ENCODE data around the gene FILIP1L. TPM values are rescaled to one million over a fixed set of nuclear protein-coding genes. Genes with fewer than 3 reads are reported as not detected.
A peak's percentile ranks its signal among the peaks of the same experiment; 100 is the strongest.

FILIP1L gene
- total and polyA plus RNA-seq, 7 donors = 9.2 to 274 (median 78.5) TPM

DNA sequence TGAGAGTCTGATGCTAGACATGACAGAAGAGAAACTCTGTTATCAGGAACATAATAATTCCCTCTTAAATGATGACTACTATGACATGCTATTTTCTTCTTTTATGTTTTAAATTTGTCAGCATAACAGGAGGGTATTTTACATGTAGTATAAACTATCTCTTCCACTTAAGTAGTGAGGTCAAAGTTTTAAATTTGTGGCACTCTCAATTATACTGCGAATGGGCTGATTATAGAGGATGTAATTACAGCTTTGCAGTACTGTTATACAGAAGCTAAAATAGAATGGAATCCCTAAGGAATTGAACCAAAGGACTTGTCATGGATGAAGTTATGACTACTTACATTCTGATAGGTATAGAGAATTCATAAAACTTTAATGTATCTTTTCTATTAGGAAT, 262.3 kb downstream of the FILIP1L start:
- no peaks in the 10 kb centered on the region for H3K9me3 ChIP-seq
- TF ChIP-seq, protein P1, sequence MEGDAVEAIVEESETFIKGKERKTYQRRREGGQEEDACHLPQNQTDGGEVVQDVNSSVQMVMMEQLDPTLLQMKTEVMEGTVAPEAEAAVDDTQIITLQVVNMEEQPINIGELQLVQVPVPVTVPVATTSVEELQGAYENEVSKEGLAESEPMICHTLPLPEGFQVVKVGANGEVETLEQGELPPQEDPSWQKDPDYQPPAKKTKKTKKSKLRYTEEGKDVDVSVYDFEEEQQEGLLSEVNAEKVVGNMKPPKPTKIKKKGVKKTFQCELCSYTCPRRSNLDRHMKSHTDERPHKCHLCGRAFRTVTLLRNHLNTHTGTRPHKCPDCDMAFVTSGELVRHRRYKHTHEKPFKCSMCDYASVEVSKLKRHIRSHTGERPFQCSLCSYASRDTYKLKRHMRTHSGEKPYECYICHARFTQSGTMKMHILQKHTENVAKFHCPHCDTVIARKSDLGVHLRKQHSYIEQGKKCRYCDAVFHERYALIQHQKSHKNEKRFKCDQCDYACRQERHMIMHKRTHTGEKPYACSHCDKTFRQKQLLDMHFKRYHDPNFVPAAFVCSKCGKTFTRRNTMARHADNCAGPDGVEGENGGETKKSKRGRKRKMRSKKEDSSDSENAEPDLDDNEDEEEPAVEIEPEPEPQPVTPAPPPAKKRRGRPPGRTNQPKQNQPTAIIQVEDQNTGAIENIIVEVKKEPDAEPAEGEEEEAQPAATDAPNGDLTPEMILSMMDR (IDR thresholded peaks at IDR 0.05) = no peak
- no peak overlapping the region for H3K27ac ChIP-seq
- H3K36me3 ChIP-seq (ENCODE audit: insufficient read depth in 1 of 2, low read depth in 1 of 2) = peaks cover 0 to 40% of the 10 kb centered on the region in 2 donors
- peaks cover 35% of the 10 kb centered on the region for H3K4me1 ChIP-seq
- no peak overlapping the region for H3K4me3 ChIP-seq
- DNase-seq (no peak), ATAC-seq (no peak)
- intact Hi-C loops (cut with DNase I) = no loop called here
- no peaks in the 10 kb centered on the region for H3K27me3 ChIP-seq (ENCODE audit: insufficient read depth in 3 of 3, low read length in 2 of 3)
- 34 to 66% (median 49%) methylated on average over 1 of the region's 1 CpG for WGBS, 3 donors

DNA sequence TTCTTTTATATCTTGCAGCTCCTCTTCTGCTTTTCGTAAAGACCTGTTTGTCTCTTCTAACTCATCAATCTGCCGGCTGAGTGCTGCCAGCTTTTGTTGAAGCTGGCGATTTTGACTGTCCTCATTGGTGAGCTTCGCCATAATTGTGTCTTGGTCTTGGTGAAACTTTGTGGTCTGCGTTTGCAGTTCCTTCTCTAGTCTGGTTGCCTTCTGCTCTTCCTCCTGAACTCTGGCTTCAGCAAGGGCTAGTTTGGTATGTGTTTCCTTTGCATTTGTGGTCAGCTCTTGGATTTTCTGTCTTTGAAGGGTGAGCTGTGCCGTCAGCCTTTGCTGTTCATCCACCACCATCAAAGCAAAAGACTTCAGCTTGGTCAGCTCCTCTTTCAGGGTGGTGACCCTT, 263.7 kb downstream of the FILIP1L start:
- DNase-seq (no peak), ATAC-seq (no peak)
- Histone ChIP-seq H3K4me3 (no peak overlapping the region), H3K36me3 (ENCODE audit: insufficient read depth in 1 of 2, low read depth in 1 of 2) (peaks cover 0 to 35% of the 10 kb centered on the region in 2 donors), H3K27ac (no peak overlapping the region), H3K9me3 (no peaks in the 10 kb centered on the region), H3K27me3 (ENCODE audit: insufficient read depth in 3 of 3, low read length in 2 of 3) (no peaks in the 10 kb centered on the region), H3K4me1 (peaks cover 36% of the 10 kb centered on the region)
- WGBS, 3 donors = 89 to 95% (median 94%) methylated on average over 6 of the region's 6 CpGs
- intact Hi-C loops (cut with DNase I) = no loop called here
- TF ChIP-seq, protein P1 (IDR thresholded peaks at IDR 0.05) = no peak

DNA sequence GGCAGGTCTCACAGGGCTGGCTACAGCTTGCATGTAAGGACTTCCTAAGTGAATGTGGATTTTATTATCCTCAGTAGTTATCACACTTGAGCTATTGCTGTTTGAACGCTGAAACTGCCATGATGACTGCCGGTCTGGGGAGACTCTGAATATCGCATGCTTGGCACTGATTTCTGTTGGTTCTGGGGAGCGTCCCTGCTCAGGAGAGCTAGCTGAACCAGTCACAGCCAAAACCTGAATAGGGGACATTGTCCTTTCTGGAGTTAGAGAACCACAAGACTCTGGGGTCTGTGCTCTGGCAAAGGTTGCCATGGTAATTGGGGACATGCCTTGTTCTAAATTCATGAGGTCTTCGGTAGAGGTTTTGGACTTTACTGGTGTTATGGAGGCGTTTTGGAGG, 265.9 kb downstream of the FILIP1L start:
- no peak overlapping the region for H3K27ac ChIP-seq
- 85 to 89% (median 88%) methylated on average over 6 of the region's 6 CpGs for WGBS, 3 donors
- peaks cover 0 to 25% of the 10 kb centered on the region in 2 donors for H3K36me3 ChIP-seq (ENCODE audit: insufficient read depth in 1 of 2, low read depth in 1 of 2)
- no peak for DNase-seq
- TF ChIP-seq, protein P1 (IDR thresholded peaks at IDR 0.05) = no peak
- H3K4me1 ChIP-seq = peaks cover 41% of the 10 kb centered on the region
- no peak overlapping the region for H3K4me3 ChIP-seq
- no peaks in the 10 kb centered on the region for H3K27me3 ChIP-seq (ENCODE audit: insufficient read depth in 3 of 3, low read length in 2 of 3)
- no peak for ATAC-seq
- intact Hi-C loops (cut with DNase I) = no loop called here
- H3K9me3 ChIP-seq = no peaks in the 10 kb centered on the region

DNA sequence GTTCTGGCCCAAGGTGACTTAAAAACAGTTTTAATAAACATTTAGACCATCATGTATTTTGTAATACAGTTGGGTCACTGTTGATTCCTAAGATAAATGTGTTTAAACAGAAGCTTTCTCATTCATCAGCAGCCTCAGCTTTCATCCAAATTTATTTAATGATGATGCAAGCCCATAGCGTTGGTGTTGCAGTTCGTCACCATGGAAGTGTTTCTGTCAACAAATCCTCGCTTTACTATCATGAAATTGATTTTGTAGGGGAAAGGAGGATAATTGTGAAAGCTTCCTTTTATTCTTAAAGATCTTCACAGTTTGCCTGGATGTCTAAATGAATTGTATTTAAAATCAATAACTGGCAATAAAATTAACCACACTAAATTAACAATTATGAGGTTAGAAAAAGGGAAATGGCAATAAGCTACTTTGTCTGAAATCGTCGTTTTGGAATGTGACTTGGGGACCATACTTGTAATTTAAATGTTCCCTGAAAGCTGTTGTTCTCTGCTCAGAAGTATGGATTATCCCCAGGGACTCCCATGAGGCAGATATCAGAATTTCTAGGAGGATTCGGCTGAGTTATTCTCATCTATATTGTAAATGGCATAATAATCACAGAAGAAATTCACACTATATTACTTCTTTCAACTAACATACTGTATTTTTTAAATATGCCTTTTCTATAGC, 267.7 kb downstream of the FILIP1L start:
- intact Hi-C loops (cut with DNase I) = no loop called here
- H3K27me3 ChIP-seq (ENCODE audit: insufficient read depth in 3 of 3, low read length in 2 of 3) = no peaks in the 10 kb centered on the region
- peak overlapping the region; percentile 65 for H3K27ac ChIP-seq
- no peak for DNase-seq
- TF ChIP-seq, protein P1 (IDR thresholded peaks at IDR 0.05) = no peak
- H3K4me3 ChIP-seq = no peak overlapping the region
- H3K36me3 ChIP-seq (ENCODE audit: insufficient read depth in 1 of 2, low read depth in 1 of 2) = peaks cover 0 to 18% of the 10 kb centered on the region in 2 donors
- no peaks in the 10 kb centered on the region for H3K9me3 ChIP-seq
- WGBS, 3 donors = 25 to 29% (median 28%) methylated on average over 6 of the region's 6 CpGs
- ATAC-seq = peak in 3 of 4 donors; percentile 22 to 64 (median 53)
- H3K4me1 ChIP-seq = peaks cover 33% of the 10 kb centered on the region

DNA sequence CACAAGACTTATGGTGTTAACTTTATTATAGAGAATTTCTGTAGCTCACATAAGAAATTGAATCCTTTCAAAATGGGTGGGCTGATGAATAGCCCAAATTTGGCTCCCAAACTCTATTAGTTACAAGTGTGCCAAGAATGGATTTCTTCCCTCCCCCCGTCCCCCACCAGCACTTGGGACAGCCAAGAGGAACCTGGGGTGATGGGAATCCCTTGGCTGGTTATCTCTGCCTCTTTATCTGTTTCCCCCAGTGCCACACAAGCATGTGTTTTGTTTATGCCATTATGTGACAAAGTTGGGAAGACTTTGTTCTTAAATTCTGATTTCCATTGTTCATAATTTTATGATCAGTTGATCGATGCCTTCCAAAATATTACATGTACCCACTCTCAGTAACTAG, 268.3 kb downstream of the FILIP1L start:
- Histone ChIP-seq H3K4me3 (no peak overlapping the region), H3K9me3 (no peaks in the 10 kb centered on the region), H3K4me1 (peaks cover 33% of the 10 kb centered on the region), H3K27me3 (ENCODE audit: insufficient read depth in 3 of 3, low read length in 2 of 3) (no peaks in the 10 kb centered on the region), H3K36me3 (ENCODE audit: insufficient read depth in 1 of 2, low read depth in 1 of 2) (peaks cover 0 to 14% of the 10 kb centered on the region in 2 donors), H3K27ac (peak overlapping the region; percentile 65)
- intact Hi-C loops (cut with DNase I) = no loop called here
- 34 to 42% (median 41%) methylated on average over 2 of the region's 2 CpGs for WGBS, 3 donors
- TF ChIP-seq, protein P1 (IDR thresholded peaks at IDR 0.05) = no peak
- no peak for ATAC-seq
- DNase-seq = no peak
